Stimulated activated CD4-positive, alpha-beta T cell treated with anti-CD3 and anti-CD28 coated beads, Interleukin-1b, Interleukin-23, amount 100 ng/mL, for 1 hour (primary cell): ENCODE data around the gene ARHGEF39.
A peak's percentile ranks its signal among the peaks of the same experiment; 100 is the strongest.
"Not testable (repeated sequence)": the region's sequence is repeated elsewhere in the genome, so short reads cannot be mapped to it uniquely, and the experiment has no call there.

ENCODE experiments used
- DNase-seq, 2 donors: peaks; one replicate each; pipeline ENCODE4 v3.0.0-alpha.2; 2020; ENCODE audit warnings: low read depth in 2 of 2

ARHGEF39 gene

DNA sequence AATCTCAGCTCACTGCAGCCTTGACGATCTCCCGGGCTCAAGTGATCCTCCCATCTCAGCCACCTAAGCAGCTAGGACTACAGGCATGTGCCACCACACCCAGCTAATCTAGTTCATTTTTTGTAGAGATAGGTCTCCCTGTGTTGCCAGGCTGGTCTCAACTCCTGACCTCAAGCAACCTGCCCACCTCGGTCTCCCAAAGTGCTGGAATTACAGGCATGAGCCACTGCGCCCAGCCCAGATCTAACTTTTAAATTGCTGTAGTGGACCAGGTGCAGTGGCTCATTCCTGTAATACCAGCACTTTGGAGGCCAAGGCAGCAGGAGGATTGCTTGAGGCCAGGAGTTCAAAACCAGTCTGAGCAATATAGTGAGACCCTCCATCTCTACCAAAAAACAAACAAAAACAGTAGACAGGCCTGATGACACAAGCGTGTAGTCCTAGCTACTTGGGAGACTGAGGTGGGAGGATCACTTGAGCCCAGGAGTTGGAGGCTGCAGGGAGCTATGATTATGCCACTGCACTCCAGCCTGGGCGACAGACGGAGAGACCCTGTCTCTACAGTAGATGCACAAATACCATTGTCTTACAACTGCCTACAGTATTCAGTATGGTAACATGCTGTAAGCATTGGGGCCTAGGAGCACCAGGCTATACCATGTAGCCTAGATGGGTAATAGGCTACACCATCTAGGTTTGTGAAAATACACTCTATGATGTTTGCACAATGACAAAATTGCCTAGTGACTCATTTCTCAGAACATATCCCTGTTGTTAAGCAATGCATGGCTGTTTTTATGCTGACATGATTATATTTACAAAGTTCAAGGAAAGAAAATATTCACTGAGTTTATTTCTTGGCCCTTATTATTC lies 12.8 kb downstream of the ARHGEF39 start:
- DNase-seq, result no peak

DNA sequence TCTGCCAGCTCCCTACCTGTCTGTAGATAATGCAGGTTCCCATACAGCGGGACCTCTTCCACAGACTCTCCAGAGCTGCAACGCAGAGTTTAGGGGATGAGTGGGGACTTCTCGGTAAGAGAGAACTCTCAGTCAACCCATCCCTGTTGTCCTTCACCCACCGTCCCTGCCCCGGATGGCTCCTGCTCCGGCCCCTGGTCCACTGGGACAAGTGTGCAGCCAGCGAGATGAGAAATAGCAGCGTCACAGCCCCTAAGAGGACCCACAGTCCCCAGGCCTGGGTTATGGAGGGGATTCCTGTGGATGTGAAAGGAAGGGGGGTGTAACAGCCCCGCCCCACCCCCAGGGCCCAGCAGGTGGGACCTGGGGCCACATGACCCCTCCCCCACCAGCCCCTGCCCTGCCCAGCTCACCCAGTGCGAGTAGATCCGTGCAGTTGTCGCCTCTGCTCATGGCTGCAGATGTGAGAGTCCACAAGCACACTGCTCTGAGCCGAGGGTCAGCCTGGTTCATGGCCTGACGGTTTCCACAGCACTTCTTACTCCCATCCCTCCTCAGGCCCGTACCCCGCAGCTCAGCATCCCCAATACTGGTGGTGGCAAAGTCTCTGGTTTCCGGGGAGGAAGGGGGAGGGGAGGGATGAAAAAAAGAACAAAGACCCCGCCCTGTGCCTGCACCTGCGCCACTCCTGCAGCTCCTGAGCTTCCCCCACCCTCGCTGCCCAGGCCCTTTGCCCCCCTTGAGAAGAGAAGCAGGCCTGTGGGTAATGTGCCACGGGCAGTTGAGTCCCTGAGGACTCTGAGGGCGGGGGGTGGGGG lies 14.4 kb downstream of the ARHGEF39 start, which contains the start of gene SIT1:
Gene SIT1 (minus strand): TSS at position 591 of the 818 bp plus-strand sequence. CDS start 78 bp downstream, at position 513.
- DNase-seq, result no peak

GRCh38 chr9:35649431-35650340 lies 15.3 kb downstream of the ARHGEF39 start:
- DNase-seq, result no peak

- DNase-seq, result peak; percentile 75 to 89
Measured at GRCh38 chr9:35646533-35647265, 18.3 kb downstream of the ARHGEF39 start.

DNA sequence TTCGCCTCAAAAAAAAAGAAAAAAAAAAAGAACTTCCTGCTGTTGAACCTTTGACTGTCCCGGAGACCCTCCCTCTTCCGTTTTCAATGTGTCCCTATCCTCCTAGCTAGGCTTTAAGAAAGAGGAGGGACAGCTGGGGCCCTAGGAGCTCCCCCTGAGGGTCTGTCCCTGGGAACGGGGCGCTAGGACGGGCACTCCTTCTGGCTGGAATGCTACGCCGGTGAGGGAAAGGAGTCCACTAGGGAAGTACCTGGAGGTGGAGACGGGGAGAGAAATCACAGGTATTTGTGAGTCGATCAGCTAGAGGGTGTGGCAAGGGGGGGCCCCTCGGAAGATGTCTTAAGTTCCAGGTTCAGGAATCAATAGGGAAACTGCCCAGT lies 18.9 kb downstream of the ARHGEF39 start:
- DNase-seq, result no peak

GRCh38 chr9:35645736-35646135 lies 19.3 kb downstream of the ARHGEF39 start:
- DNase-seq, result not testable (repeated sequence)

GRCh38 chr9:35643046-35643445 lies 21.9 kb downstream of the ARHGEF39 start:
- no peak for DNase-seq

- DNase-seq, result not testable (repeated sequence)
Measured at GRCh38 chr9:35641478-35641877, 23.5 kb downstream of the ARHGEF39 start.

GRCh38 chr9:35640431-35640830 lies 24.6 kb downstream of the ARHGEF39 start:
- not testable (repeated sequence) for DNase-seq

GRCh38 chr9:35639631-35640030 lies 25.4 kb downstream of the ARHGEF39 start:
- no peak for DNase-seq

- not testable (repeated sequence) for DNase-seq
Measured at GRCh38 chr9:35639225-35639624, 25.8 kb downstream of the ARHGEF39 start.

DNA sequence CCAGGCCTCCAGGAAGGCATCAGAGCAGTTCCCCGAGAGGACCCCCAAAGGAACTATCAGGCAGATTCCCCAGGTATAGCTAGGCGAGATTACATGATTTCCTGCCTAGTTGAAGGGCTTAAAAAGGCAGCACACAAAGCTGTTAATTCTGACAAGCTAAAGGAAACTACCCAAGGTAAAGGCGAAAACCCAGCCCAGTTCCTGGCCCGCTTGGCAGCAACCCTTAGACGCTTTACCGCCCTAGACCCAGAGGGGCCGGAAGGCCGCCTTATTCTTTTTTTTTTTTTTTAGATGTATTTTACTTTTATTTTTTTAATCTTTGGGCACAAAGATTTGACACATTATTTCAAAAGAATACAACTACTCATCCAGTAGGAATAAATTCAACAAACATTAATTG lies 26.2 kb downstream of the ARHGEF39 start:
- DNase-seq, result not testable (repeated sequence)

DNA sequence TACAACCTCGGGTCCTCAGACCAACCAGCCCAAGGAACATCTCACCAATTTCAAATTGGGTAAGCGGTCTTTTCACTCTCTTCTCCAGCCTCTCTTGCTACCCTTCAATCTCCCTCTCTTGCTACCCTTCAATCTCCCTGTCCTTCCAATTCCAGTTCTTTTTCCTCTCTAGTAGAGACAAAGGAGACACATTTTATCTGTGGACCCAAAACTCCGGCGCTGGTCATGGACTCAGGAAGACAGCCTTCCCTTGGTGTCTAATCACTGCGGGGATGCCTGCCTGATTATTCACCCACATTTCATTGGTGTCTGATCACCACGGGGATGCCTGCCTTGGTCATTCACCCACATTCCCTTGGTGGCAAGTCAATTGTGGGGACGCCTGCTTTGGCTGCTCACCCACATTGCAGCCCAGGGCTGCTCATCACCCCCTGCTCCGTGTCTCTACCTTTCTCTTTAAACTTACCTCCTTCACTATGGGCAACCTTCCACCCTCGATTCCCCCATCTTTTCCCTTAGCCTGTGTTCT lies 27.5 kb downstream of the ARHGEF39 start:
- DNase-seq, result not testable (repeated sequence)

DNA sequence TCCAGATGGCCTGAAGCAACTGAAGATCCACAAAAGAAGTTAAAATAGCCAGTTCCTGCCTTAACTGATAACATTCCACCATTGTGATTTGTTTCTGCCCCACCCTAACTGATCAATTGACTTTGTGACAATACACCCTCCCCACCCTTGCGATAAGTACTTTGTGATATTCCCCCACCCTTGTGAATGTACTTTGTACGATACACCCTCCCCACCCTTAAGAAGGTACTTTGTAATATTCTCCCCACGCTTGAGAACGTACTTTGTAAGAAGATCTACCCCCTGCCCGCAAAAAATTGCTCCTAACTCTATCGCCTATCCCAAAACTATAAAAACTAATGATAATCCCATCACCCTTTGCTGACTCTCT lies 28.1 kb downstream of the ARHGEF39 start:
- DNase-seq, result not testable (repeated sequence)

GRCh38 chr9:35636135-35636876 lies 28.7 kb downstream of the ARHGEF39 start:
- no peak for DNase-seq

- DNase-seq, result no peak
Measured at GRCh38 chr9:35635730-35636129, 29.3 kb downstream of the ARHGEF39 start.

DNA sequence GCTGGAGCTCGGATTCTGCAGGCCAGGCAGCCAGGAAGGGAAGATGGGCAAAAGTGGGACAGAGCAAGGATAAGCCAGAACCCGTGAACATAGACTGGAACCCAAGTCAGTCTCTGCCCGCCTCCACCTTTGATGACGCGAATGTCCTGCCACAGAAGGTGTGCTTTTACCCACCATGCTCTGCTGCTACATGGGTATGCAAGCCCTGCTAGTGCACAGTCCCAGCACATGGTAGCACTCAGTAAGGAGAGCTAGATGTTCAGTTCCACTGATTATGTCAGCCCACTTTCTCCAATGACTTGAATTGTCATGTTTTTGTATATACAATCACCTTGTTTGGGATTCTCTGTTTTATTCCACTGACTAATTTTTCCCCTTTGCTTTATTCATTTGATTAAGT lies 35.4 kb downstream of the ARHGEF39 start:
- DNase-seq, result no peak

- no peak for DNase-seq
Measured at GRCh38 chr9:35628389-35628991, 36.5 kb downstream of the ARHGEF39 start.

DNA sequence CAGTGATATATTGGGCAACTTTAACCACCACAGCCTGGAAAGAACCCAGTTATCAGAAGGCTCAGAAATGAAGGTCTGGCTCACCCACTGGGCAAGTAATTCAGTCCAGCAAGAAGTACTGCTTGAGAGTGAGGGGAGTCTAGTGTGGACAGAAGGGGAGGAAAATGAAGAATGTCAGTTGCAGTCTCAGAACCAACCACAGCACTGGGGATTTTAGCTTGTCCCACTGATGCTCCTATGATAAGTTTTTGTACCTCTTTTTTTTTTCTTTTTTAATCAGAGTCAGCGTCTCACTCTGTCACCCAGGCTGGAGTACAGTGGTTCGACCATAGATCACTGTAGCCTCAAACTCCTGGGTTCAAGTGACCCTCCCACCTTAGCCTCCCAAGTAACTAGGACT lies 37.4 kb downstream of the ARHGEF39 start:
- no peak for DNase-seq

DNA sequence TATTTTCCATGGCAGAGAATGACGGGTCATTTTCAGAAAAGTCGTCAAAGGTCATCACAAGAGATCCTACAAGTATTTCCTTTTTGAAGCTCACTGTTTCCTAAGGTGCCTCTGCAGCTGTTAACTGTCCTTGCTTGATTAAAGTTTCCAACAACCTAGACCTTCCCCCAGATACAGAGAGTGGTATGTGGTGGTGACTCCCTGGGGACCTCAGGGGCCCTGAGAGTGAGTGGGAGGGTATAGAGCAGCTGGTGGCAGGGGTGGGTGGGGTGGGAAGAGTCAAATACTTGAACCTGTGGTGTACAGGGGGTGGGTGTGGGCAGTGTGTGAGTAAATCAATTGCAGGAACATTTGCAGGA lies 45.2 kb downstream of the ARHGEF39 start:
- DNase-seq, result no peak
